ENCODE measurements around the gene DBH. TPM values are rescaled to one million over a fixed set of nuclear protein-coding genes. Genes with fewer than 3 reads are reported as not detected.

The DBH gene
- total and polyA plus RNA-seq, 10 of the 15 experiments (the other 5 are each of a cell fraction or from before 2014, with no cell fraction given) = not detected

GRCh38 chr9:133704711-133705181, 68.6 kb downstream of the DBH start:
- Histone ChIP-seq H3K27me3 (replicated peaks in 1 of 2; ENCODE audit: control insufficient read depth in 2 of 2, insufficient read depth in 2 of 2, low read length in 1 of 2) (peaks cover 10 to 24% of the 10 kb centered on the region in 2 experiments), H3K4me1 (ENCODE audit: control insufficient read depth, insufficient read depth, low read length) (peaks cover 4% of the 10 kb centered on the region), H3K27ac (ENCODE audit: control insufficient read depth, insufficient read depth) (no peak overlapping the region), H3K36me3 (ENCODE audit: control insufficient read depth in 2 of 2, insufficient read depth in 2 of 2, low read length in 1 of 2) (no peaks in the 10 kb centered on the region), H2AFZ (ENCODE audit: control insufficient read depth, low read depth, low read length) (no peak overlapping the region), H3K9me3 (replicated peaks; ENCODE audit: control insufficient read depth, insufficient read depth, low read length) (no peaks in the 10 kb centered on the region), H3K4me2 (ENCODE audit: control insufficient read depth, insufficient read depth) (no peak overlapping the region), H3K4me3 (no peak overlapping the region), H3K79me2 (ENCODE audit: control insufficient read depth, insufficient read depth, low read length) (no peaks in the 10 kb centered on the region), H4K20me1 (ENCODE audit: control insufficient read depth, insufficient read depth) (no peaks in the 10 kb centered on the region), H3K9ac (ENCODE audit: control insufficient read depth, insufficient read depth, low read length) (no peak overlapping the region)
- ATAC-seq = no peak
- TF ChIP-seq PRDM15 (CRISPR knock-in tag; IDR thresholded peaks at IDR 0.05) = no peak
- TF ChIP-seq WRNIP1 (IDR thresholded peaks at IDR 0.05; ENCODE audit: borderline replicate concordance, low read depth, low read length) = no peak
- TF ChIP-seq BCLAF1 (IDR thresholded peaks at IDR 0.05) = no peak
- TF ChIP-seq SRF (IDR thresholded peaks at IDR 0.05; ENCODE audit: low read depth in 2 of 2, low read length in 2 of 2) = no peak
- TF ChIP-seq TCF12 (IDR thresholded peaks at IDR 0.05; ENCODE audit: low read depth, low read length) = no peak
- TF ChIP-seq ZBTB33 (IDR thresholded peaks at IDR 0.05) = no peak
- TF ChIP-seq USF2 (IDR thresholded peaks at IDR 0.05; ENCODE audit: borderline replicate concordance, low read depth, low read length) = no peak
- POLR2A ChIA-PET = no interaction called here
- BruUV-seq (replicated peaks) = no TSS peak
- SMC1A ChIA-PET (ENCODE audit: uncharacterized antibody, unreplicated experiment) = no interaction called here
- WGBS (ENCODE audit: insufficient coverage, insufficient replicate concordance, low lambda C conversion rate, missing lambda C conversion rate) = 55% methylated on average over 21 of the region's 23 CpGs
- FAIRE-seq = no peak
- RAD21 ChIA-PET (ENCODE audit: unreplicated experiment) = no interaction called here
- CTCF ChIA-PET = no interaction called here
- DNase-seq (ENCODE audit: low read depth, low spot score) = no peak
- in situ Hi-C loops (cut with MboI) (no loop called here), intact Hi-C loops (cut with micrococcal nuclease; ENCODE audit: unreplicated experiment) (no loop called here)
